CD4-positive, alpha-beta T cell (primary cell): ENCODE measurements around the gene RBM4B. TPM values are rescaled to one million over a fixed set of nuclear protein-coding genes. Genes with fewer than 3 reads are reported as not detected.
A peak's percentile ranks its signal among the peaks of the same experiment; 100 is the strongest.

ENCODE experiments used
- ATAC-seq: fragments of 200-7000 bp; cut with Tn5 transposase; one replicate; pipeline ENCODE4 v1.10.0; 2022; ENCODE audit warnings: mild to moderate bottlenecking; ENCODE audit not compliant: poor library complexity
- CTCF ChIA-PET: fragments of 350-600 bp; sonication (Branson Sonifier 250); formaldehyde crosslinking; loops from one replicate; lab custom pipeline; 2021; ENCODE audit warnings: antibody characterized with exemption, inconsistent platforms; lab: Charles Lee
- POLR2A ChIA-PET: fragments of 350-600 bp; sonication (Branson Sonifier 250); formaldehyde crosslinking; loops from one replicate; lab custom pipeline; 2021; ENCODE audit warnings: antibody characterized with exemption, inconsistent platforms; lab: Charles Lee
- DNase-seq, 14 experiments: peaks; one replicate each; pipeline ENCODE4 v3.0.0-alpha.2; 2013 to 2020; ENCODE audit warnings: mixed read lengths in 2 of 14
- H3K27ac ChIP-seq, 2 donors: one replicate each; pipeline versions ENCODE4 v1.5.1 to v1.7.0; 2013; ENCODE audit warnings: low read length in 2 of 2, low read depth in 1 of 2, mild to moderate bottlenecking in 1 of 2
- H3K27me3 ChIP-seq, 2 experiments: 1 replicate in 1 of 2; 2 replicates in 1 of 2; pipeline versions ENCODE4 v1.6.1 to v1.7.0; 2013; ENCODE audit warnings: low read length in 2 of 2, control low read depth in 1 of 2, mild to moderate bottlenecking in 1 of 2, moderate library complexity in 1 of 2; ENCODE audit not compliant: insufficient read depth in 2 of 2, control insufficient read depth in 1 of 2
- H3K36me3 ChIP-seq: one replicate; pipeline ENCODE4 v1.6.1; 2013; ENCODE audit warnings: low read length, control low read depth; ENCODE audit not compliant: insufficient read depth
- H3K4me1 ChIP-seq: one replicate; pipeline ENCODE4 v1.6.1; 2013; ENCODE audit warnings: low read length, control low read depth; ENCODE audit not compliant: insufficient read depth
- H3K4me3 ChIP-seq: one replicate; pipeline ENCODE4 v1.5.1; 2013; ENCODE audit warnings: mild to moderate bottlenecking, low read length, moderate library complexity
- H3K9me3 ChIP-seq, 2 experiments: 1 replicate in 1 of 2; 2 replicates in 1 of 2; pipeline versions ENCODE4 v1.6.1 to v1.7.0; 2013; ENCODE audit warnings: low read length in 2 of 2, mild to moderate bottlenecking in 2 of 2, control low read depth in 1 of 2, moderate library complexity in 1 of 2; ENCODE audit not compliant: control insufficient read depth in 1 of 2, insufficient read depth in 1 of 2
- H3K27ac Mint-ChIP-seq: one replicate; pipeline ENCODE4 v1.8.0; 2020; ENCODE audit warnings: mixed read lengths
- H3K27me3 Mint-ChIP-seq: one replicate; pipeline ENCODE4 v1.8.0; 2021; ENCODE audit warnings: mixed read lengths
- H3K36me3 Mint-ChIP-seq: one replicate; pipeline ENCODE4 v1.8.0; 2021; ENCODE audit warnings: low read depth, mixed read lengths
- H3K4me1 Mint-ChIP-seq: one replicate; pipeline ENCODE4 v1.8.0; 2021; ENCODE audit warnings: low read depth, mixed read lengths
- H3K4me3 Mint-ChIP-seq: one replicate; pipeline ENCODE4 v1.8.0; 2020; ENCODE audit warnings: mild to moderate bottlenecking, mixed read lengths
- H3K9me3 Mint-ChIP-seq: one replicate; pipeline ENCODE4 v1.8.0; 2020; ENCODE audit warnings: mixed read lengths
- CTCF ChIP-seq: fragments of 200-600 bp; IDR thresholded peaks from one replicate; pipeline ENCODE4 v1.8.0; 2022; ENCODE audit warnings: antibody characterized with exemption, mild to moderate bottlenecking
- intact Hi-C, 2 experiments: fragments of 100-400 bp; cut with DNase I in 1 of 2; cut with micrococcal nuclease in 1 of 2; formaldehyde crosslinking; loops; one replicate each; pipeline versions ENCODE4 v1.15.1 to v1.9.0; 2023 to 2025; cut with DNase I, micrococcal nuclease
- total RNA-seq, 174 experiments: library from RNA in 2 of 174; stranded (reverse) in 2 of 174; gene quantifications; one replicate each; pipeline ENCODE4 v1.2.3 and lab custom pipeline; 2021 to 2026

RBM4B gene
- total RNA-seq, 2 experiments from 2014 or later: 3.8 to 5.1 TPM

GRCh38 chr11:66674964-66675602 is 2.6 kb downstream of the RBM4B start:
- Histone ChIP-seq H3K36me3 (peaks cover 3% of the 10 kb centered on the region), H3K4me3 (no peak overlapping the region), H3K9me3 (no peaks in the 10 kb centered on the region), H3K27me3 (no peaks in the 10 kb centered on the region), H3K4me1 (peaks cover 32% of the 10 kb centered on the region), H3K27ac (no peak overlapping the region)
- no peak for TF ChIP-seq CTCF
- ATAC-seq (no peak), DNase-seq (no peak)
- ChIA-PET POLR2A (interaction anchor here (0.6 to 1.2 kb wide), 3 partner anchors 37 to 303 kb away, joined by 3 to 4 read pairs (median 3); partner anchors contain the start of genes RBM14 and RBM4), CTCF (no interaction called here)
- Mint-ChIP-seq H3K27me3 (no peaks in the 10 kb centered on the region), H3K4me3 (peak overlapping the region; percentile 60), H3K4me1 (peaks cover 60% of the 10 kb centered on the region), H3K9me3 (no peaks in the 10 kb centered on the region), H3K27ac (peak overlapping the region; percentile 49), H3K36me3 (peaks cover 26% of the 10 kb centered on the region)
- intact Hi-C loops: loop anchor here (5.0 kb wide), 3 partner anchors 83 to 253 kb away; partner anchors contain the start of genes CCDC87 (in 1 of the 2), CCS (in 1 of the 2), DPP3 (in 1 of the 2) and NPAS4 (in 1 of the 2)

- no peak overlapping the region for H3K4me3 ChIP-seq
- DNase-seq (no peak), ATAC-seq (no peak)
- peaks cover 37% of the 10 kb centered on the region for H3K36me3 ChIP-seq
- H3K4me3 Mint-ChIP-seq: no peak overlapping the region
- no peaks in the 10 kb centered on the region for H3K9me3 ChIP-seq
- peaks cover 6% of the 10 kb centered on the region for H3K4me1 ChIP-seq
- H3K27ac ChIP-seq: no peak overlapping the region
- no peaks in the 10 kb centered on the region for H3K27me3 Mint-ChIP-seq
- no peaks in the 10 kb centered on the region for H3K9me3 Mint-ChIP-seq
- H3K36me3 Mint-ChIP-seq: peaks cover 44% of the 10 kb centered on the region
- TF ChIP-seq CTCF: no peak
- H3K27me3 ChIP-seq: no peaks in the 10 kb centered on the region
- H3K4me1 Mint-ChIP-seq: peaks cover 63% of the 10 kb centered on the region
- CTCF ChIA-PET: interaction anchor here (0.7 kb wide), 1 partner anchor 53 kb away, joined by 3 read pairs; no protein-coding TSS in a partner anchor
- intact Hi-C loops: no loop called here
- POLR2A ChIA-PET: interaction anchor here (1.3 kb wide), 1 partner anchor 54 kb away, joined by 3 read pairs; the partner anchor contains the start of gene RBM14
- H3K27ac Mint-ChIP-seq: peak overlapping the region; percentile 75
Observed at GRCh38 chr11:66670816-66671215, 6.9 kb downstream of the RBM4B start.

DNA sequence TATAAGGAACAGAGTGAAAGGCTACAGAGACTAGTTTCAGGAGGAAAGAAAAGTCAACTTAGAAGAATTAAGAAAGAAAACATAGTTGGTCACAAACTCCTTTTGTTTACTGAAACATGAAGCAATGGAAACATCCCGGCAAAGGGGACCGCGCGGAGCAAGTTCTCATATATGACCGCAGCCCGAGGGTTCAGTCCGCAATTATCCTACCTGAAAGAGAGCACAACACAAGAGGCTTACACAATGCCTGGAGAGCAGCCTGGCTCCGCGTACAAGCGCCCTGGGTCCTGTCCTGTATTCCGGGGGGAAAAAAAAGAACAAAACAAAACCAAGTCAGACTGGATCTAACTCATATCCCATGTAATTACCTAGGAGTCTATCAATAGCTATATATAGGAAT is 12.3 kb downstream of the RBM4B start:
- H3K36me3 ChIP-seq: peaks cover 70% of the 10 kb centered on the region
- H3K27ac Mint-ChIP-seq: peak overlapping the region; percentile 9

More for the DNA sequence above, 12.3 kb downstream of the RBM4B start:
- no peaks in the 10 kb centered on the region for H3K9me3 ChIP-seq
- no peak for TF ChIP-seq CTCF
- ChIA-PET POLR2A (interaction anchor here (1.3 to 2.6 kb wide), 3 partner anchors 12 to 27 kb away, joined by 4 to 16 read pairs (median 7); partner anchors contain the start of genes RBM4 and RBM4B), CTCF (no interaction called here)
- ATAC-seq: no peak
- no peaks in the 10 kb centered on the region for H3K9me3 Mint-ChIP-seq
- no peaks in the 10 kb centered on the region for H3K27me3 ChIP-seq
- H3K27me3 Mint-ChIP-seq: no peaks in the 10 kb centered on the region
- intact Hi-C loops: no loop called here
- H3K36me3 Mint-ChIP-seq: peaks cover 86% of the 10 kb centered on the region
- peaks cover 54% of the 10 kb centered on the region for H3K4me1 Mint-ChIP-seq
- H3K4me3 ChIP-seq: no peak overlapping the region
- peaks cover 2% of the 10 kb centered on the region for H3K4me1 ChIP-seq
- DNase-seq: no peak
- no peak overlapping the region for H3K27ac ChIP-seq
- H3K4me3 Mint-ChIP-seq: no peak overlapping the region
